ENCODE measurements around the gene TRIP11. TPM values are rescaled to one million over a fixed set of nuclear protein-coding genes. Genes with fewer than 3 reads are reported as not detected.

Gene TRIP11
- total RNA-seq, result 19.6 and 26.2 TPM in 2 replicates

GRCh38 chr14:92039719-92040430, at the start of gene TRIP11:
Gene TRIP11 (minus strand): TSS chr14:92040059. CDS start chr14:92039685, 374 bp downstream.

GRCh38 chr14:91947475-91948184, 92.2 kb downstream of the TRIP11 start, which contains the start of gene FBLN5:
Gene FBLN5 (minus strand): TSS chr14:91947694. CDS start chr14:91947229, 465 bp downstream.

Other genes with a start within 250 kb of the TRIP11 start
- gene TC2N, start 172.5 kb downstream of the TRIP11 start, total RNA-seq, result 0.32 TPM in 1 of 2 replicates, not detected in the other
- gene FBLN5, start 92.4 kb downstream of the TRIP11 start, total RNA-seq, result 15.9 and 17.4 TPM in 2 replicates
- 66.8 and 100 TPM in 2 replicates for gene ATXN3, start 66.5 kb upstream of the TRIP11 start, total RNA-seq
- gene NDUFB1, start 81.6 kb upstream of the TRIP11 start, total RNA-seq, result 335 and 379 TPM in 2 replicates
- 21.1 and 30.1 TPM in 2 replicates for gene CPSF2, start 81.9 kb upstream of the TRIP11 start, total RNA-seq